Thyroid gland (tissue), 4 donors: ENCODE measurements around the gene GGA2. TPM values are rescaled to one million over a fixed set of nuclear protein-coding genes. Genes with fewer than 3 reads are reported as not detected.

ENCODE experiments used
- DNase-seq, 2 donors: peaks; one replicate each; pipeline ENCODE4 v3.0.0-alpha.2; 2019
- H3K27ac ChIP-seq, 3 donors: fragments of 200-600 bp; sonication (generic); 1 replicate in 2 of 3; 2 replicates in 1 of 3; pipeline ENCODE4 v1.5.1; 2016 to 2019; ENCODE audit warnings: mild to moderate bottlenecking in 1 of 3, moderate library complexity in 1 of 3
- H3K27me3 ChIP-seq: fragments of 200-600 bp; sonication (generic); one replicate; pipeline ENCODE4 v1.5.1; 2019
- H3K36me3 ChIP-seq, 2 donors: fragments of 200-600 bp; sonication (generic); one replicate each; pipeline ENCODE4 v1.5.1; 2016 to 2019
- H3K4me1 ChIP-seq, 2 donors: fragments of 200-600 bp; sonication (generic); one replicate each; pipeline ENCODE4 v1.5.1; 2017 to 2019
- H3K4me3 ChIP-seq, 3 donors: fragments of 200-600 bp; sonication (generic); replicated peaks in 1 of 3; 1 replicate in 2 of 3; 2 replicates in 1 of 3; pipeline ENCODE4 v1.5.1; 2016; ENCODE audit warnings: mild to moderate bottlenecking in 1 of 3
- H3K9me3 ChIP-seq: fragments of 200-600 bp; sonication (generic); one replicate; pipeline ENCODE4 v1.5.1; 2017
- CTCF ChIP-seq, 6 experiments: fragments of 200-600 bp in 3 of 6; fragments of 450-650 bp in 3 of 6; sonication (generic) in 3 of 6; IDR thresholded peaks; one replicate each; pipeline ENCODE4 v1.5.1; 2016 to 2019; ENCODE audit warnings: antibody characterized with exemption in 6 of 6, mild to moderate bottlenecking in 2 of 6, inconsistent platforms in 1 of 6, moderate library complexity in 1 of 6
- POLR2A ChIP-seq, 2 donors: fragments of 450-650 bp; IDR thresholded peaks; one replicate each; pipeline ENCODE4 v1.6.1; 2017; ENCODE audit warnings: antibody characterized with exemption in 2 of 2, mild to moderate bottlenecking in 2 of 2, moderate library complexity in 1 of 2
- WGBS, 2 donors: methylation state at CpG; one replicate each; pipeline ENCODE4 v1.1.5; 2017; 5-methylcytosine and 5-hydroxymethylcytosine counted together
- intact Hi-C: fragments of 100-400 bp; cut with DNase I; formaldehyde crosslinking; loops from one replicate; pipeline ENCODE4 v1.15.1; 2023
- total RNA-seq, 4 donors: library from RNA; depleted of rRNA; stranded (reverse); fragments of >200 nt; gene quantifications; one replicate each; pipeline ENCODE4 v1.2.3, GENCODE V29; 2016

The GGA2 gene
- total RNA-seq, 4 donors from 2014 or later, result 103 to 190 (median 159) TPM

GRCh38 chr16:23539984-23540816 is 29.9 kb upstream of the GGA2 start:
- WGBS, 2 donors, result 94 to 97% methylated on average over 11 of the region's 11 CpGs

GRCh38 chr16:23538919-23539278 is 28.6 kb upstream of the GGA2 start:
- no peak for DNase-seq
- intact Hi-C loops, result no loop called here
- WGBS, 2 donors, result 94 to 97% methylated on average over 1 of the region's 1 CpG
- no peak overlapping the region for H3K27ac ChIP-seq
- H3K4me1 ChIP-seq, result no peaks in the 10 kb centered on the region
- H3K36me3 ChIP-seq, result peaks cover 6 to 35% of the 10 kb centered on the region in 2 donors
- no peaks in the 10 kb centered on the region for H3K27me3 ChIP-seq
- H3K4me3 ChIP-seq, result no peak overlapping the region
- no peak for TF ChIP-seq POLR2A (IDR thresholded peaks at IDR 0.05)
- TF ChIP-seq CTCF (IDR thresholded peaks at IDR 0.05), result no peak
- H3K9me3 ChIP-seq, result no peaks in the 10 kb centered on the region

More at GRCh38 chr16:23539984-23540816, 29.9 kb upstream of the GGA2 start:
- no peaks in the 10 kb centered on the region for H3K9me3 ChIP-seq
- no peak overlapping the region for H3K27ac ChIP-seq
- no peak for DNase-seq
- H3K4me3 ChIP-seq, result no peak overlapping the region
- no peaks in the 10 kb centered on the region for H3K4me1 ChIP-seq
- no peak for TF ChIP-seq POLR2A (IDR thresholded peaks at IDR 0.05)
- TF ChIP-seq CTCF (IDR thresholded peaks at IDR 0.05), result no peak
- intact Hi-C loops, result no loop called here
- H3K27me3 ChIP-seq, result no peaks in the 10 kb centered on the region
- peaks cover 12 to 30% of the 10 kb centered on the region in 2 donors for H3K36me3 ChIP-seq

- Histone ChIP-seq H3K27me3 (no peaks in the 10 kb centered on the region), H3K4me3 (no peak overlapping the region), H3K36me3 (peaks cover 9 to 37% of the 10 kb centered on the region in 2 donors), H3K9me3 (no peaks in the 10 kb centered on the region), H3K27ac (no peak overlapping the region), H3K4me1 (no peaks in the 10 kb centered on the region)
- DNase-seq, result no peak
- TF ChIP-seq CTCF (IDR thresholded peaks at IDR 0.05) (no peak), POLR2A (IDR thresholded peaks at IDR 0.05) (no peak)
- intact Hi-C loops, result no loop called here
- 69 to 74% methylated on average over 3 of the region's 3 CpGs for WGBS, 2 donors
These were observed 27.1 kb upstream of the GGA2 start for GRCh38 chr16:23537390-23537789.

- 88 to 89% methylated on average over 2 of the region's 2 CpGs for WGBS, 2 donors
- H3K4me1 ChIP-seq, result no peaks in the 10 kb centered on the region
- H3K27me3 ChIP-seq, result no peaks in the 10 kb centered on the region
- no peak overlapping the region for H3K27ac ChIP-seq
- no peaks in the 10 kb centered on the region for H3K9me3 ChIP-seq
- no peak overlapping the region for H3K4me3 ChIP-seq
- DNase-seq, result no peak
- intact Hi-C loops, result no loop called here
- TF ChIP-seq CTCF (IDR thresholded peaks at IDR 0.05), result no peak
- no peak for TF ChIP-seq POLR2A (IDR thresholded peaks at IDR 0.05)
- H3K36me3 ChIP-seq, result peaks cover 14 to 45% of the 10 kb centered on the region in 2 donors
These were observed 25.6 kb upstream of the GGA2 start for GRCh38 chr16:23535901-23536300.
